SJCRH30 (cell line): ENCODE data around the gene DRD2. TPM values are rescaled to one million over a fixed set of nuclear protein-coding genes. Genes with fewer than 3 reads are reported as not detected.

ENCODE experiments used
- DNase-seq, 2 experiments: peaks; one replicate each; pipeline ENCODE4 v3.0.0-alpha.2; 2015 to 2020
- H3K27ac ChIP-seq: fragments of 250-450 bp; sonication (Bioruptor Pico); 2 replicates; pipeline ENCODE4 v1.5.1; 2020; ENCODE audit warnings: mild to moderate bottlenecking, moderate library complexity
- H3K27me3 ChIP-seq: fragments of 250-450 bp; sonication (Bioruptor Pico); 2 replicates; pipeline ENCODE4 v1.5.1; 2020; ENCODE audit warnings: mild to moderate bottlenecking, moderate library complexity
- H3K36me3 ChIP-seq: fragments of 250-450 bp; sonication (Bioruptor Pico); 2 replicates; pipeline ENCODE4 v1.5.1; 2020; ENCODE audit warnings: mild to moderate bottlenecking, moderate library complexity
- H3K4me1 ChIP-seq: fragments of 250-450 bp; sonication (Bioruptor Pico); 2 replicates; pipeline ENCODE4 v1.5.1; 2020; ENCODE audit warnings: mild to moderate bottlenecking, moderate library complexity
- H3K4me3 ChIP-seq: fragments of 250-450 bp; sonication (Bioruptor Pico); 2 replicates; pipeline ENCODE4 v1.5.1; 2020; ENCODE audit warnings: mild to moderate bottlenecking, moderate library complexity
- H3K9me3 ChIP-seq: fragments of 250-450 bp; sonication (Bioruptor Pico); replicated peaks from 2 replicates; pipeline ENCODE4 v1.5.1; 2020; ENCODE audit warnings: mild to moderate bottlenecking, moderate library complexity
- total RNA-seq: library from RNA; depleted of rRNA; stranded (reverse); fragments of >200 nt; shearing (Covaris generic); gene quantifications from 2 replicates; pipeline ENCODE4 v1.2.3, GENCODE V29; 2014

DRD2 gene
- total RNA-seq, 1 experiment from 2014 or later = 1.4 TPM

DNA sequence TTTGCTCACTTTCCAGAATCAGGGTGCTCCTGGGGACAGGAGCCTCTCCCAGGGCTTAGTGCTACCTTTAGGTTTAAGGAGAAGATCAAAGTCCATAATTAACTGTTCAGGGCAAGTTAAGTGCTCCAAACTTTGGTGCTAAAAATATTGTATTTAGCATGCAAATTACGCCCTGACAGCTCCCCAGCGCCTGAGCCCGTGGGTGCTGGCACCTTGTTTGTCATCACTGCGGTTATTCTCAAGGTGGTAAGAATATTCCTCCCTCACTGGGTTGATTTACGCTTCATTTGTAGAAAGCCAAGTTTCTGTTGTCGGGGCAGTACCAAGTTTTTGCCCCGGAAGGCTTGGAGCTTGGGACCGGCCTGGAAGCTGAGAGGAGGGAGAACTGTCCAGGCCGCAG, 66.3 kb downstream of the DRD2 start:
- Histone ChIP-seq H3K9me3 (no peaks in the 10 kb centered on the region), H3K4me1 (no peaks in the 10 kb centered on the region), H3K36me3 (no peaks in the 10 kb centered on the region), H3K27ac (no peak overlapping the region), H3K27me3 (no peaks in the 10 kb centered on the region), H3K4me3 (no peak overlapping the region)
- no peak for DNase-seq

DNA sequence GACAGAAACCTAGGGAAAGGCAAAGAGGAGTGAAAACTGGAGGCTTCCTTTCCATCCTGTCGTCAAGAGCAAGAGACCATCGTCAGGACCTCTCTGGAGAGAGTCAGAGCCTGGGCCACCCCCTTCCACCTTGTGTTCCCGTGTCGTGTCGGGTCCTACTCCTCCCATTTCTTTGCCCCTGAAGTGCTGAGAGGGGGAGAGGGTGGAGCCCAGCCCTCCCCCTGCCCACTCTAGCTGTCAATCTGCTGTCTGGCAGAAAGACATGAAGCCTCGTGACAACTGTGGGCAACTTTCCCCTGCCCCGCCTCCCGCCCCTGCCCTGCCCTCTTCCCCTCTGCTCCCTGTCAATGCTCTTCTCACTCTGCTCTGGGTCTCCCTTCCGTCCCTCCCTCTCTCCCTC, 67.0 kb downstream of the DRD2 start:
- Histone ChIP-seq H3K9me3 (no peaks in the 10 kb centered on the region), H3K4me1 (no peaks in the 10 kb centered on the region), H3K27me3 (no peaks in the 10 kb centered on the region), H3K4me3 (no peak overlapping the region), H3K27ac (no peak overlapping the region), H3K36me3 (no peaks in the 10 kb centered on the region)
- DNase-seq = no peak

DNA sequence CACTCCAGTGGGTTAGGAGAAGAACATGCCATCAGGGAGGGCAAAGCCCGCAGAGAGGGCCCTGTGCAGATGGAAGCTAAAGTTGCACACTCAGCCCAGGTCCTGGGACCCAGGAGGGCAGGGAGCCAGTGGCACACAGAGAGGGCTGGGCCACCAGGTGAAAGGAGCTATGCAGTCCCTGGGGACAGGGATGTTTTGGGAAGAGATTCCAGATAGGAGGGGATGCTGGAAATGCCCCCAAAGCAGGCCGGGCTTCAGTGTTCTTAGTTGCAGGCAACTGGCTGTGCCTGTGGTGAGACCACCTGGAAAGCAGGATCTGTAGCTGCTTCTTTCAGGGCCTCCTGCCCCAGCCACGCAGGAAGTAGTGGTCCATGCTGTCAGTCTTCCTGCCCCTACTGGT, 68.0 kb downstream of the DRD2 start:
- Histone ChIP-seq H3K27ac (no peak overlapping the region), H3K9me3 (no peaks in the 10 kb centered on the region), H3K27me3 (no peaks in the 10 kb centered on the region), H3K36me3 (no peaks in the 10 kb centered on the region), H3K4me1 (no peaks in the 10 kb centered on the region), H3K4me3 (no peak overlapping the region)
- DNase-seq = no peak

DNA sequence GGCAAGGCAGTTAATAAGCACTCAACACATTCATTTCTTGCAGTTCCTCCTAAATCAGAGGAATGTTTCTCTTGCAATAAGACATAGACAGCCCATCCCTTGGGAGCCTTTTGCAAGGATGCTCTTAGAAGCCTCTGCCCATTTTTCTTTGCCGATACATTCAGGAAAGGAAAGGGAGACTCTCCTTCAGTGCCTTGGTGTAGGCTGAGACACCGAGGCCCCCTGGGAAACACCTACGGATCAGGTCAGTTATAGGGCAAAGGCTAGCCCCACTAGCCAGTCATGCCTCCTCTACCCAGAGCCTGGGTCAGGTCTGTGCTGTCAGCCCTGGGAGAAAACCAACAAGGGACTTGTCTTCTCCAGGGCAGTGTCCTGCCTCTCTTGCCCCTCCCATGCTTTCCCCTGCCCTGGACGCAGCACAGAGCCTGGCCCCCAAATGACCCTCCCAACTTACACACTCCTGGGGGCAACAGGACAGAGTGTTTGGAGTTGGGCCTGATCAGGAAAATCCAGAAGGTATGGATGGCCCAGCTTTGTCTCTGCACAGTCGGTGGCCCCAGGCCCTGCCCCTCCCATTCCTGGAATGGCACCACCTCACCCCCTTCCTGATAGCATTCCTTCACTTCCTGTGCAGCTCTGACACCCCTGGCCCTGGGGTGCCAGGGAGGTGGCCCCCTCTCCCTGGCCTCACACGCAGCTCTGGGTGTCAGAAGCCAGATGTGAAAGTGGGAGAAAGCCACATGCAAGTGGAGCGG, 69.3 kb downstream of the DRD2 start:
- no peaks in the 10 kb centered on the region for H3K4me1 ChIP-seq
- H3K27me3 ChIP-seq = no peaks in the 10 kb centered on the region
- H3K4me3 ChIP-seq = no peak overlapping the region
- no peak for DNase-seq
- H3K36me3 ChIP-seq = no peaks in the 10 kb centered on the region
- H3K9me3 ChIP-seq = no peaks in the 10 kb centered on the region
- no peak overlapping the region for H3K27ac ChIP-seq

DNA sequence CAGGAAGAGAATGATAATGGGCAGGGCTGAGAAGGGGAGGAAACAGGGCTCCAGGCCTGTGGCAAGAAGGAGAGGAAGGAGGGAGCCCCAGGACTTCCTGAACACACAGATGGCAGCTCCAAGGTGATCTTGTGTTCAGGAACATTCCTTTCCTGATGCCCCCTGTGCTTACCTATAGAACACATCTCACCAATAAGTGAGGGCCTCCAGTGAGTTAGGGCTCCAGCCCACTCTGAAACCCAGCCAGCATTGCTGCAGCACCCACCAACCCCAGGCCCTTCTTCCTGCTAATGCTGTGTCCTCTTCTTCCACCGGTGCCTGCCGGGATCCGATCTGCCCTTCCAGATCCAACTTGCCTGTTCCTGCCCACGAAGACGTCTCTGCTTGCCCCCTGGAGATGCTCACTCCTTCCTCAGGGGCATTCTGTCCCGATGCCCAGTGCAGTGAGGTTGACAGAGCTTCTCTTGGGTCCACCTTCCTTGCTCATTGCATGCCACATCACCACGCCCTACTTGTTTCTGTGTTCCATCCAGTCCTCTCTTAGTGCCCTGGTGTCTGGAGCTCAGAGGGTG, 70.3 kb downstream of the DRD2 start:
- DNase-seq = no peak
- no peaks in the 10 kb centered on the region for H3K4me1 ChIP-seq
- no peaks in the 10 kb centered on the region for H3K9me3 ChIP-seq
- no peak overlapping the region for H3K4me3 ChIP-seq
- H3K27me3 ChIP-seq = no peaks in the 10 kb centered on the region
- no peaks in the 10 kb centered on the region for H3K36me3 ChIP-seq
- H3K27ac ChIP-seq = no peak overlapping the region

DNA sequence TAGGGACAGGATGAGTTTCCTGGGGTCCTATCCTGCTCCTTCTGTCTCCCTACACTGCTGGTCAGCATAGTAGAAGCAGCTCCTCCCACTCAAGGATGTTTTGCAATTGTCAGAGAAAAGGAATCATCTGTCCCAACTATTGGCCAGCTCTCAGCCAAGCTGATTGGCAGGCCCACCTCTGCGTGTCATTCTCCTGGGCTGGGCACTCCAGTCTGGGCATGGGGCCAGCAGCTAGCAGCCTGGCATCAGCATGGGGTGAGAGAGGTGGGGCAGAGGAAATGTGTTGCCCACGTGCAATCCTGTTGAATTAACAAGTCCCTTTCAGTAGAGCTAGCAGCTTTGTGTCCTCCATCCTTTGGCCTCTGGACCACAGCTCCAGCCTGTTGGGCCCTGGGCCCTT, 73.5 kb downstream of the DRD2 start:
- Histone ChIP-seq H3K36me3 (no peaks in the 10 kb centered on the region), H3K4me1 (no peaks in the 10 kb centered on the region), H3K27me3 (no peaks in the 10 kb centered on the region), H3K4me3 (no peak overlapping the region), H3K9me3 (no peaks in the 10 kb centered on the region), H3K27ac (no peak overlapping the region)
- no peak for DNase-seq

DNA sequence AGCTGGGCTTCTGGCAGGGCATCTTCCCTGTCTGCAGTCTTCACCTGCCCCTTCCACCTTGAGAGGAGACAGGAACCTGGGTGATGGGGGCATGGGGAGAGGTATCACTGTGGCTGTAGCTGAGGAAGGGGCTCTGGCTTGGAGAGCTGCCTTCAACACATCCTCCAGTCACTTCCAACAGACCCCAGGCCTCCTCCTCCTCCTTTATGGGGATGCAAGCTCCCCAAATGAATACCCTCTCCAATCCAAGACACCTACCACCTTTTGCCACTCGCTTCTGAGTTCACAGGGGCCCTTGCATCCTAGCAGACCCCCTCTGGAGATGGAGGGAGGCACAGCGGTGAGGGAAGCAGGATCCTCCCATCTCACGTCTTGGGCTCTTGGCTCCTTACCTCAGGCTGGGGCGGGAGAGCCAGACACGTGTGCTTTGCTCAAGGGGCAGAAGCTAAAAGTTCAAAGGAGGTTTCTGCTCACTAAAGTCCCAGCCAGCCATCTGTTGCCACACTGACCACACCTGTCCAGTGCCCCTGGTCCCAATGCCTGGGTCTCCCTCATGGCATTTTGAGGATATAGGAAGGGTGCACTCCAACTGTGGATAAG, 74.5 kb downstream of the DRD2 start:
- no peaks in the 10 kb centered on the region for H3K9me3 ChIP-seq
- no peaks in the 10 kb centered on the region for H3K4me1 ChIP-seq
- no peak for DNase-seq
- H3K36me3 ChIP-seq = no peaks in the 10 kb centered on the region
- H3K27ac ChIP-seq = no peak overlapping the region
- no peak overlapping the region for H3K4me3 ChIP-seq
- no peaks in the 10 kb centered on the region for H3K27me3 ChIP-seq

DNA sequence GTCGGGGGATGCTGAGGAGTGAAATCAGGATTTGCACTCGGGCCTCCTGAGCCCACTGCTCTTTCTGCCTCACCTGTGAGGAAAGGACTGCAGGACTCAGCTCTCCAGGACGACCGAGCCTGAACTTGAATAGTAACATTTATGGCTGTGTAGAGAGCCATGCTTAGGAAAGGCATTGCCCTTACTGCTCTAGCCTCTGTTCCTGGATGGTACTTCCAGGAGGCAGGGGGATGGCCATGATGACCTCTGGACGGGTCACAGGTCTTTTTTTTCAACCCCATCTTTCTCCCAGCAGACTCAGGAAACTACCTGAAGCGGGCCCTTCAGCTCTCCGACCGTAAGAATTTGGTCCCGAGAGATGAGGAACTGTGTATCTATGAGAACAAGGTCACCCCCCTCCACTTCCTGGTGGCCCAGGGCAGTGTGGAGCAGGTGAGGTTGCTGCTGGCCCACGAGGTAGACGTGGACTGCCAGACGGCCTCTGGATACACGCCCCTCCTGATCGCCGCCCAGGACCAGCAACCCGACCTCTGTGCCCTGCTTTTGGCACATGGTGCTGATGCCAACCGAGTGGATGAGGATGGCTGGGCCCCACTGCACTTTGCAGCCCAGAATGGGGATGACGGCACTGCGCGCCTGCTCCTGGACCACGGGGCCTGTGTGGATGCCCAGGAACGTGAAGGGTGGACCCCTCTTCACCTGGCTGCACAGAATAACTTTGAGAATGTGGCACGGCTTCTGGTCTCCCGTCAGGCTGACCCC, 76.3 kb downstream of the DRD2 start:
- Histone ChIP-seq H3K9me3 (no peaks in the 10 kb centered on the region), H3K4me3 (no peak overlapping the region), H3K4me1 (no peaks in the 10 kb centered on the region), H3K27ac (no peak overlapping the region), H3K27me3 (no peaks in the 10 kb centered on the region), H3K36me3 (no peaks in the 10 kb centered on the region)
- no peak for DNase-seq

DNA sequence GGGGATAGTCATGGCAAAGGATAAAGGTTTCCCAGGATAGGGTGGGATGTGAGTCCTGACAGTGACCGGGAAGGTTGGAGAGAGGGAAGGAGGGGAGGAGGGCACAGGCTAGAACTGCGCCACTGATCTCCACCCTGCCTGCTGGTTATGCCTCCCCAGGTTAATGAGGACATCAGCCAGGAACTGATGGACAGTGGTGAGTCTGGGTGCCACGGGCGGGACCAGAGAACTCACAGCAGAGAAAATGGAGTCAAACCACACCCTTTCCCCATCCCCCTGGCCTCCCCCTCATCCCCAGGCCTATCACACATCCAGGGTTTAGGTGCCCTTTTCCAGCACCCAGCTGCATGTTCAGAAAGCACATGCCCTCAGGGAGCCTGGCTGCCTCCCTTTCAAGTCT, 77.4 kb downstream of the DRD2 start:
- Histone ChIP-seq H3K27me3 (no peaks in the 10 kb centered on the region), H3K4me3 (no peak overlapping the region), H3K27ac (no peak overlapping the region), H3K9me3 (no peaks in the 10 kb centered on the region), H3K4me1 (no peaks in the 10 kb centered on the region), H3K36me3 (no peaks in the 10 kb centered on the region)
- no peak for DNase-seq

DNA sequence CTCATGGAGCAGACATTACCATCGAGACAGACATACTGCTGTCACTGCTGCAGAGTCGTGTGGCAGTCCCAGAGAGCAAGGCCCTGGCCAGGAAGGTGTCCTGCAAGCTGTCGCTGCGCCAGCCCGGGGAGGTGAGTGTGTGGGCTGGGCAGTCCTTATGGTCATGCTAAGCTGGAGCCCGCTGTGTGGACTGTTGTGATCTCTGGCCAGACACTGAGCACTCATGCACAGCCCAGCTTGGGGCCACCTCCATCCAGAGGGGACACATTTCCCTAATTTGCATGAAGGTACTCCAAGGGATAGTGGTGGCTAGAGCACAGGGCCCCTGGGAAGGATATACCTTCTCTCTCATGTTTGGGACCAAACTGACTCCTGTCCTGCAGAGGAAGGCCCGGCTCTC, 78.0 kb downstream of the DRD2 start:
- H3K4me1 ChIP-seq = no peaks in the 10 kb centered on the region
- no peaks in the 10 kb centered on the region for H3K36me3 ChIP-seq
- H3K4me3 ChIP-seq = no peak overlapping the region
- DNase-seq = no peak
- no peak overlapping the region for H3K27ac ChIP-seq
- H3K9me3 ChIP-seq = no peaks in the 10 kb centered on the region
- H3K27me3 ChIP-seq = no peaks in the 10 kb centered on the region

DNA sequence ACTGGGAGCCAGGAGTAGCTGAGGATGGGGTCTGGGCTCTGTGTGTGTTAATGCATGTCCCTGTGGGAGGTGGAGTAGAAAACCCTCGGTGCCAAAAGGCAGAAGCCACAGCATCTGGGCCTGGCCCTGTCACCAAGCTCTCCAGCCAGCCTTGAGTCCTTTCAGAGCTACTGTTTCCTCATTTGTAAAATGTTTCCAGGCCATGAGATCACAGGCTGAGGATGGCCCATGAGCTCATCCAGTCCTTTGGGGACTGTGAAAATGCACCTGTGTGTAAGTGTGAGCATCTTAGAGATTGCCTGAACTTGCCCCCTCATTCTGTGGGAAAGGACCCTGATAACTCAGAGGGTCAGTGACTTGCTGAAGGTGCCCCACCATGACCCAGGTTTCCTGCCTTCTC, 78.5 kb downstream of the DRD2 start:
- Histone ChIP-seq H3K36me3 (no peaks in the 10 kb centered on the region), H3K4me3 (no peak overlapping the region), H3K9me3 (no peaks in the 10 kb centered on the region), H3K4me1 (no peaks in the 10 kb centered on the region), H3K27me3 (no peaks in the 10 kb centered on the region), H3K27ac (no peak overlapping the region)
- no peak for DNase-seq

DNA sequence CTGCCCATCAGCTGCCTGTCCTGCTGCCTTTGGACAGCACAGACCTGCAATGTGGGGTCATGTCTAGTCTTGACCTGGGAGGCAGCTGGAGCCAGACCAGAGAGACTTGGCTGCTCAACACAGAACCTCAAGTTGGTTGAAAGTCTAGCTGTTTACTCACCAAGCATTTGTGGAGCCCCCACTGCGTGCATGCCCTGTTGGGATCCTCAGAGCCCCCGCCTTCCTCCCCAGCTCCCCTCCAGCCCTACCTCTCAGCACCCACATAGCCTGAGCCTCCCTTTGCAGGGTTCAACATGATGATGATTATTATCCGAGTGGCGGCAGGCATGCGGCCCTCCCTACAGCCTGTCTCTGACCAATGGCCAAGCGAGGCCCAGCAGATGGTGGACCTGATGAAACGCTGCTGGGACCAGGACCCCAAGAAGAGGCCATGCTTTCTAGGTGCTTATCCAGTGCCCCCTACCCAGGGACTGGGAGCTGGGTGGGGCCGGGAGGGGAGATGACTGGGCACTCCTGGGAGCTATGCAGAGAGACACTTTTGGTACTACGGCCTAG, 79.3 kb downstream of the DRD2 start:
- DNase-seq = no peak
- Histone ChIP-seq H3K27me3 (no peaks in the 10 kb centered on the region), H3K9me3 (no peaks in the 10 kb centered on the region)

DNA sequence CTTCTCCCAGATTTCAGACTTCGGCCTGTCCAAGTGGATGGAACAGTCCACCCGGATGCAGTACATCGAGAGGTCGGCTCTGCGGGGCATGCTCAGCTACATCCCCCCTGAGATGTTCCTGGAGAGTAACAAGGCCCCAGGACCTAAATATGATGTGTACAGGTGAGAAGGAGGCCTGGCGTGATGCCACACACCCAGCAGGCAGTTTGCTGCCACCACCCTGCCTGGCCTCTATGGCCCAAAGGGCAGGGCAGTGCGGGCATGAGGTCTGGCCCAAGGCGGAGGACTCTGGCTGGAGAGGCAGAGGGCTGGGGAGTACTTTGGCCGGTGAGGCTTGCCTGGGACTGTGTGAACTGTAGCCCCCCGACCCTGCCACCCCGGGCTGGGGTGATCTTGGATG, 80.3 kb downstream of the DRD2 start:
- Histone ChIP-seq H3K4me3 (no peak overlapping the region), H3K36me3 (no peaks in the 10 kb centered on the region), H3K4me1 (no peaks in the 10 kb centered on the region), H3K9me3 (no peaks in the 10 kb centered on the region), H3K27me3 (no peaks in the 10 kb centered on the region), H3K27ac (no peak overlapping the region)
- DNase-seq = no peak

More for the DNA sequence above, 79.3 kb downstream of the DRD2 start:
- Histone ChIP-seq H3K27ac (no peak overlapping the region), H3K4me3 (no peak overlapping the region), H3K36me3 (no peaks in the 10 kb centered on the region), H3K4me1 (no peaks in the 10 kb centered on the region)

DNA sequence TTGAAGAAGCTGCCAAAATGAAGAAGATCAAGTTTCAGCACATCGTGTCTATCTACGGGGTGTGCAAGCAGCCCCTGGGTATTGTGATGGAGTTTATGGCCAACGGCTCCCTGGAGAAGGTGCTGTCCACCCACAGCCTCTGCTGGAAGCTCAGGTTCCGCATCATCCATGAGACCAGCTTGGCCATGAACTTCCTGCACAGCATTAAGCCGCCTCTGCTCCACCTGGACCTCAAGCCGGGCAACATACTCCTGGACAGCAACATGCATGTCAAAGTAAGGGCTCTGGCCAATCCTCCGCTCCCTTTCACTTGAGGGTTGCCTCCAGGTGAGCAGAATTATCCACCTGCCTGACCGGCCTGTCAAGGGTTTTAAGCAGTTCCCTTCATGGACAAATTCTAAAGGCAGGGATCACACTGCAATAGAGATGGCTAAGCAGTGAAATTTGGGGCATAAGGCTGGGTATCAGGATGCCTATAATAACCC, 81.7 kb downstream of the DRD2 start:
- Histone ChIP-seq H3K4me1 (peaks cover 8% of the 10 kb centered on the region), H3K27ac (no peak overlapping the region), H3K4me3 (no peak overlapping the region), H3K9me3 (no peaks in the 10 kb centered on the region), H3K36me3 (no peaks in the 10 kb centered on the region), H3K27me3 (no peaks in the 10 kb centered on the region)
- no peak for DNase-seq
